Muscle layer of duodenum (tissue), 2 donors: ENCODE measurements around the gene MAGI1.

Experiments used
- H3K27ac ChIP-seq: one replicate; pipeline ENCODE4 v1.7.0; 2013; ENCODE audit warnings: mild to moderate bottlenecking, low read length
- H3K27me3 ChIP-seq: one replicate; pipeline ENCODE4 v1.7.0; 2013; ENCODE audit warnings: low read depth, mild to moderate bottlenecking, control low read depth, low read length
- H3K36me3 ChIP-seq, 2 donors: one replicate each; pipeline ENCODE4 v1.7.0; 2013; ENCODE audit warnings: low read length in 2 of 2, control low read depth in 1 of 2, mild to moderate bottlenecking in 1 of 2; ENCODE audit not compliant: insufficient read depth in 2 of 2, control insufficient read depth in 1 of 2
- H3K4me1 ChIP-seq, 2 donors: one replicate each; pipeline ENCODE4 v1.7.0; 2013; ENCODE audit warnings: low read length in 2 of 2, mild to moderate bottlenecking in 2 of 2, control low read depth in 1 of 2, moderate library complexity in 1 of 2; ENCODE audit not compliant: insufficient read depth in 2 of 2, control insufficient read depth in 1 of 2
- H3K4me3 ChIP-seq, 2 donors: one replicate each; pipeline ENCODE4 v1.7.0; 2013; ENCODE audit warnings: low read length in 2 of 2, low read depth in 1 of 2, mild to moderate bottlenecking in 1 of 2
- H3K9me3 ChIP-seq, 2 donors: one replicate each; pipeline ENCODE4 v1.7.0; 2013; ENCODE audit warnings: low read length in 2 of 2, control low read depth in 1 of 2, mild to moderate bottlenecking in 1 of 2; ENCODE audit not compliant: control insufficient read depth in 1 of 2
- donor health status: healthy.

The MAGI1 gene

GRCh38 chr3:65666448-65667091 is 372.1 kb downstream of the MAGI1 start:
- no peaks in the 10 kb centered on the region for H3K36me3 ChIP-seq
- H3K4me1 ChIP-seq: no peaks in the 10 kb centered on the region
- no peaks in the 10 kb centered on the region for H3K27me3 ChIP-seq
- no peaks in the 10 kb centered on the region for H3K9me3 ChIP-seq
- no peak overlapping the region for H3K27ac ChIP-seq
- H3K4me3 ChIP-seq: no peak overlapping the region

GRCh38 chr3:65665915-65666314 is 372.8 kb downstream of the MAGI1 start:
- Histone ChIP-seq H3K27me3 (no peaks in the 10 kb centered on the region), H3K27ac (no peak overlapping the region), H3K36me3 (no peaks in the 10 kb centered on the region)

GRCh38 chr3:65664931-65665330 is 373.8 kb downstream of the MAGI1 start:
- H3K36me3 ChIP-seq: no peaks in the 10 kb centered on the region
- no peaks in the 10 kb centered on the region for H3K4me1 ChIP-seq
- no peak overlapping the region for H3K4me3 ChIP-seq
- no peak overlapping the region for H3K27ac ChIP-seq
- H3K27me3 ChIP-seq: no peaks in the 10 kb centered on the region
- H3K9me3 ChIP-seq: no peaks in the 10 kb centered on the region

More at GRCh38 chr3:65665915-65666314, 372.8 kb downstream of the MAGI1 start:
- Histone ChIP-seq H3K9me3 (no peaks in the 10 kb centered on the region), H3K4me1 (no peaks in the 10 kb centered on the region), H3K4me3 (no peak overlapping the region)

GRCh38 chr3:65664446-65664845 is 374.3 kb downstream of the MAGI1 start:
- H3K4me3 ChIP-seq: no peak overlapping the region
- no peak overlapping the region for H3K27ac ChIP-seq
- no peaks in the 10 kb centered on the region for H3K36me3 ChIP-seq
- H3K4me1 ChIP-seq: no peaks in the 10 kb centered on the region
- no peaks in the 10 kb centered on the region for H3K9me3 ChIP-seq
- H3K27me3 ChIP-seq: no peaks in the 10 kb centered on the region

DNA sequence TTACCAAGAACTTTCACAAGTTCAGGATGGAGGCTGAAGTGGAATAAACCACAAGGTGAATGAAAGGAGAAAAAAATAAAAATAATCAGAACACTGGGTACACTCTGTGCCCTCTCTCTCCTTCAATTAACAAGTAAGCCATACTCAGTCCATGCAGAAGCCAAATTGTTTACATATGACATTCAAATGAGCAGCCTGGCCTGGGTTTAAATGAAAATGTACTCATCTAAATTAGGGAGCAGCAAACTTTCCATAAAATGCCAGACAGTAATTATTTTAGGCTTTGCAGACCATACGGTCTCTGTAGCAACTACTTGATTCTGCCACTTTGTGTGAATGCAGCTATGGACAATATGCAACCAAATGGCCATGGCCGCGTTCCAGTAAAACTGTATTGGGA is 376.6 kb downstream of the MAGI1 start:
- no peaks in the 10 kb centered on the region for H3K9me3 ChIP-seq
- no peaks in the 10 kb centered on the region for H3K36me3 ChIP-seq
- H3K4me1 ChIP-seq: no peaks in the 10 kb centered on the region
- H3K4me3 ChIP-seq: no peak overlapping the region
- H3K27me3 ChIP-seq: no peaks in the 10 kb centered on the region
- no peak overlapping the region for H3K27ac ChIP-seq

GRCh38 chr3:65660000-65660598 is 378.6 kb downstream of the MAGI1 start:
- H3K27me3 ChIP-seq: no peaks in the 10 kb centered on the region
- H3K27ac ChIP-seq: no peak overlapping the region
- H3K9me3 ChIP-seq: no peaks in the 10 kb centered on the region
- H3K36me3 ChIP-seq: no peaks in the 10 kb centered on the region
- no peak overlapping the region for H3K4me3 ChIP-seq
- H3K4me1 ChIP-seq: no peaks in the 10 kb centered on the region

DNA sequence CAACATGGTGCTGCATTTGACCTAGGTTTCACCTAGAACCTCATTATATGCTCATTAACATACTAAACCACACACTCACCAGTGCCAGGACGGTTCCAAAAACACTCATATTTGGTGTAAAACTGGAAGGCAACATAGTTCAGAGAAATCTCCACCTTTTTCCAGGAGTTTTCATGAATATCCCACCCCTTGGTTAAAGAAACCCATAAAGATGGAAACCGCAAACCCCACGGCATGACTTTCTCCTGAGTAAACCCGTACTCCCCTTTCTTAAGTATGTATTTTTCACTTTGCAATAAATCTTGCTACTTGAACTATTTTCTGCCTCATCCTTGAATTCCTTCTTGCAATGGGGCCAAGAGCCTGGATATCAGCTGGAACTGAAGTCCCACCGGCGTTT is 379.3 kb downstream of the MAGI1 start:
- Histone ChIP-seq H3K4me1 (no peaks in the 10 kb centered on the region), H3K27me3 (no peaks in the 10 kb centered on the region), H3K4me3 (no peak overlapping the region), H3K27ac (no peak overlapping the region), H3K36me3 (no peaks in the 10 kb centered on the region), H3K9me3 (no peaks in the 10 kb centered on the region)

GRCh38 chr3:65658401-65658800 is 380.3 kb downstream of the MAGI1 start:
- H3K27ac ChIP-seq: no peak overlapping the region
- H3K4me3 ChIP-seq: no peak overlapping the region
- H3K27me3 ChIP-seq: no peaks in the 10 kb centered on the region
- H3K9me3 ChIP-seq: no peaks in the 10 kb centered on the region
- H3K4me1 ChIP-seq: no peaks in the 10 kb centered on the region
- H3K36me3 ChIP-seq: no peaks in the 10 kb centered on the region

DNA sequence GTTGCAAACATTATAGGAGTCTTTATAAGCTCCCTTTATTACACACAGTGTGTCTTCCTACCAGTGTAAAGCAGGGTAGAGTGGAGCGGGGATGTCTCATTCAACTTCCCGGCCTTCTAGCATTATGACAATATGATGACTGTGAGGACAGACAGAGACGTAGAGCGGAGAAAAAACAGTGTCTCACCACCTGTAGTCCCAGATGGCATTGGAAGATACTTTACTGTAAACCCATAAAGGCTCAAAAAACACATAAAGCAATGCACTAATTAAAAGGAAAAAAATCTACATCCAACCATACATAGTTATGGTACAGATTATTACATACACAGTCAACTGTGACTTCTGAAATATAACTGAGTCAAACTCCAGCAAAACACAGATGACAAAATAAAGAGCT is 383.7 kb downstream of the MAGI1 start:
- Histone ChIP-seq H3K4me3 (no peak overlapping the region), H3K9me3 (peaks cover 0 to 6% of the 10 kb centered on the region in 2 donors), H3K4me1 (no peaks in the 10 kb centered on the region), H3K27ac (no peak overlapping the region), H3K36me3 (no peaks in the 10 kb centered on the region), H3K27me3 (no peaks in the 10 kb centered on the region)

DNA sequence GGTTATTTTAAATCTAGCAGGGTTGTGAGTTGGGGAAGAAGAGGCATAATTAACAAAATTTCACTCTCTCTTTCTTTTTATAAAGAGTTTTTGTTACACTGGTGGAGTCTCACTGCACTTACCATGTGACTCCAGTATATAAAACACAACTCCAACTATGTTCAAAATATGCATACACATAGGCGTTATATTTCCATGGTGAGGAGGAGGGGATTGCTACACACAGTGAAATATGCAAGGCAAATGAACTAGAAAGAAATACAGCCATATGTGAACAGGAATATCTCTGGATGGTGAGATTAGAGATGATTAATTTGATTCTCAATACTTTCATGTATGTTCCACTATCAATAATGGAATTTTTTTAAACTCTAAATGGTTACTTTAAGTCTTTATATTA is 385.0 kb downstream of the MAGI1 start:
- no peak overlapping the region for H3K27ac ChIP-seq
- peaks cover 0 to 6% of the 10 kb centered on the region in 2 donors for H3K9me3 ChIP-seq

GRCh38 chr3:65650247-65650646 is 388.5 kb downstream of the MAGI1 start:
- no peak overlapping the region for H3K27ac ChIP-seq
- H3K9me3 ChIP-seq: peaks cover 4 to 26% of the 10 kb centered on the region in 2 donors
- H3K36me3 ChIP-seq: no peaks in the 10 kb centered on the region
- H3K4me1 ChIP-seq: no peaks in the 10 kb centered on the region
- H3K27me3 ChIP-seq: no peaks in the 10 kb centered on the region
- no peak overlapping the region for H3K4me3 ChIP-seq

More for the DNA sequence above, 385.0 kb downstream of the MAGI1 start:
- Histone ChIP-seq H3K36me3 (no peaks in the 10 kb centered on the region), H3K4me1 (no peaks in the 10 kb centered on the region), H3K27me3 (no peaks in the 10 kb centered on the region), H3K4me3 (no peak overlapping the region)

- Histone ChIP-seq H3K27ac (no peak overlapping the region), H3K36me3 (no peaks in the 10 kb centered on the region), H3K4me3 (no peak overlapping the region), H3K9me3 (peaks cover 4 to 26% of the 10 kb centered on the region in 2 donors), H3K4me1 (no peaks in the 10 kb centered on the region), H3K27me3 (no peaks in the 10 kb centered on the region)
Observed at GRCh38 chr3:65647369-65647768, 391.3 kb downstream of the MAGI1 start.
